ENCODE measurements around the gene CBX2.

Gene CBX2

DNA sequence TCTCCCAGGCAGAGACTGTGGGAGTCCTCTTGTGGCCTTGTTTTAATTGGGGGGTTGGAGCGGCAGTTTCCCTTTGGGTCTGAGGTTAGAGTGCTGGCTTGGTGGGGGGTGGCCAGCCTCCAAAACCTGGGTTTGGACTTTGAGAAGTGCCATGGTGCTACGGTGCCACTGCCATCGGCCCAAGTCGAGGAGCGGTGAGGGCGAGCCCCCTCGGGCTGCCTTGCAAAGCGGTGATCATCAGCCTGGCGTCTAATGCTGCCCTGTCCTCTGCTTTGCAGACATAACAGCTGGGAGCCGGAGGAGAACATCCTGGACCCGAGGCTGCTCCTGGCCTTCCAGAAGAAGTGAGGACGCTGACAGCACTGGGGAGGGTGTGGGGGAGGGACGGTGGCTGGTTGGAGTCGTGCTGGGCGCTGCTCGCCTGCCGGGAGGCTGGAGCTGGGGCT is 1.2 kb downstream of the CBX2 start:
- no peaks in the 10 kb centered on the region for H3K9me3 ChIP-seq (ENCODE audit: control insufficient read depth, low read length)

DNA sequence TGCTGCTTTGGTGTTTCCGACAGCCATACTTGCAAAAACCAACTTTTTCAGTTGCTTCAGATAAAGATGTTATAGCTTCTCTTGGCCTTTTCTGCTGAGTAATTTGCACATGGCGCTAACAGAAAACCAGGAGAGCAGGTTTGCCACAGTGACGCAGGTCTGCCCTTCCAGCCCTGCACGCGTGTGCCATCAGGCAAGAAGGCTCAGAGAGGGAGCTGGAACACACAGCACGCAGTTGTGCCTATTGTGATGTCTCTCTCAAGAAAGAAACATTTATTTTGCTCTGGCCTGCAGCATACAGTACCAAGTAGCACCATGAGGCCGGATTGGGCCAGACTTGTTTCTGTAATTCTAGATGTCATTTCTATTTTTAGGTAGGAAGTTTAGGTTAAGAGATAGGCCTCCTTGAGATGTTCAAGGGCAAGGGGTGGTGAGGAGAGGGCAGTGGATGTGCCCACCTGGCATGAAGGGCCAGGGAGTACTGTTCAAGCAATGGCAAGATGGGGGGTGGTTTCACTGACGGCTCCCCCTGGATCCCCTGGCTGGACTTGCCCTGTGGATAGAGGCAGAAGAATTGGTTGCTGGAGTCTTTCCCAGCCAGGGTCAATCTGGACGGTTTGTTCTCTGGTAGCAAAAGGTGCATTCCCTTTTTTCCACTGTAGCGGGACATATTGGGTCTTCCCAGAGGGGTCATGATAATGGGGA is 1.9 kb downstream of the CBX2 start:
- H3K4me1 ChIP-seq (ENCODE audit: control insufficient read depth, insufficient read depth, low read length), result peaks cover 16% of the 10 kb centered on the region
- H3K4me3 ChIP-seq (ENCODE audit: low read length), result no peak overlapping the region
- no peaks in the 10 kb centered on the region for H3K9me3 ChIP-seq (ENCODE audit: control insufficient read depth, low read length)
- H3K36me3 ChIP-seq (ENCODE audit: control insufficient read depth, insufficient read depth, low read length), result no peaks in the 10 kb centered on the region
- peaks cover 59% of the 10 kb centered on the region for H3K27me3 ChIP-seq (ENCODE audit: control insufficient read depth, insufficient read depth, low read length)
- H3K9ac ChIP-seq (ENCODE audit: low read length), result no peak overlapping the region

More for the DNA sequence above, 1.2 kb downstream of the CBX2 start:
- Histone ChIP-seq H3K4me1 (ENCODE audit: control insufficient read depth, insufficient read depth, low read length) (peaks cover 16% of the 10 kb centered on the region), H3K4me3 (ENCODE audit: low read length) (no peak overlapping the region), H3K27me3 (ENCODE audit: control insufficient read depth, insufficient read depth, low read length) (peaks cover 63% of the 10 kb centered on the region), H3K9ac (ENCODE audit: low read length) (no peak overlapping the region), H3K36me3 (ENCODE audit: control insufficient read depth, insufficient read depth, low read length) (no peaks in the 10 kb centered on the region)

DNA sequence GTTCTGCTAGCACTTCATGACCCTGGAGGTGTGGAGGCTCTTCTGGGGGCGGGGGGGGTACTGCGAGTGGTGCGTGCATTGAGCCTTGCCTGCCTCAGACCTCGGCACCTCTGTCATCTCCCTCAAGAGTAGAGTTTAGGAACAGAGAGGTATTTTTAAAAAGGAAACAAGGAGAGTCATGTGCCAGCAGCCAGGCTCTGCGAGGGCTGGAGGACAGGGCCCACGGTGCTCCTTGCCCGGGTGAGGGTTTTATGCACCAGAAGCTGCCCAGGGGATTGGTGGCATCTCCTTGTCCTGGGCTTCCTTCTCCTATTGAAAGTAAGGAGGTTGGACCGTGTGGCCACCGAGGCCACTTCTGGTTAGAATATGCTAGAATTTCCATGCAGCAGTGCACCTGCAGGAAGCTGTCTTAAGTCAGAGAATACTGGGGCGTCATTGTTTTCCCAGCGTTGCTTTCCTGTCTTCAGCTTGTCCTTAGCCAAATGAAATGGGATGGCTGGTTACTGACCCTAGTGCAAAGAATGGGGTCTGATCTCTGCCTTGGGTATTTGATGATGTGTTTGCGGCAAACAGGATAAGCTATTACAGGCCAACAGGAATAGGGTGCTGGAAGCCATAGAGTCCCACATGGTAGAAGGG is 3.2 kb downstream of the CBX2 start:
- peaks cover 55% of the 10 kb centered on the region for H3K27me3 ChIP-seq (ENCODE audit: control insufficient read depth, insufficient read depth, low read length)
- H3K9me3 ChIP-seq (ENCODE audit: control insufficient read depth, low read length), result no peaks in the 10 kb centered on the region
- no peak overlapping the region for H3K4me3 ChIP-seq (ENCODE audit: low read length)
- no peak overlapping the region for H3K9ac ChIP-seq (ENCODE audit: low read length)
- no peaks in the 10 kb centered on the region for H3K36me3 ChIP-seq (ENCODE audit: control insufficient read depth, insufficient read depth, low read length)
- H3K4me1 ChIP-seq (ENCODE audit: control insufficient read depth, insufficient read depth, low read length), result peaks cover 16% of the 10 kb centered on the region

DNA sequence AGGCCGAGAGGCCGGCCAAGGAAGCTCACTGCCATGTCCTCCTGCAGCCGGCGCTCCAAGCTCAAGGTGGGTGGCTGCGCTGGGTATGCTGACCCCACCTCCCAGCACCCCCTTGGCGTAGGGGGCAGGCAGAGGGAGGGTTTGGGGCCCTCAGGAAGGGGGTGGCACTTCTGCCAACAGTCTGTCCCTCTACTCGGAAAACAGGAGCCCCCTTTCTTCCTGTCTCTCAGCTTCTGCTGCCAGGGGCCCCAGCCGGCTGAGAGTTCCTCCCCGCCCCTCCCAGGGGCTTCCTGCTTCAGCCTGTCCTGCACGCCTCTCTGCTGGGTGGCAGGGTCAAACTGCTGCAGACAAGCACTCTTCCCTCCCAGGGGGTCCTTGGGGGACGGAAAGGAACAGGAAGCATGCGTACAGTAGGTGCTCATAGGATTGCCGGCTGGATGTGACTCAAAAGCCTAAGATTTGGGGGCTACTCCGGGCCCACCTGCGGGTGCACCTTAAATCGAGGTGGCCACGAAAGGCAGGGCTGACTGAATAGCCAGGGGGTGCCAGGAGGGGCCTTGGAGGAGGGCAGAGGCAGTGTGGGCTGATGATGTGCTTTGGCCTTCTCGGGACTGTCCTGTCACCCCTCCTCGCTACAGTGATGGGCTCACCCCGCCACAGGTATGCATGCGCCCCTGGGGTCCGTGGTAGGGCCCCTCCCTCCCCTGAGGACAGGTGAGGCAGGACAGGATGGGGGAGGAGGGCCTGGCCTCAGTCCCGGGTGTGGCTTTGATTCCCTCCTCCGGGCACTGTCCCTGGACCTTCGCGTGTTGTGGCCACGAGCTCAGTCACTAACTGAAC is 4.0 kb downstream of the CBX2 start:
- Histone ChIP-seq H3K4me1 (ENCODE audit: control insufficient read depth, insufficient read depth, low read length) (peaks cover 15% of the 10 kb centered on the region), H3K9me3 (ENCODE audit: control insufficient read depth, low read length) (no peaks in the 10 kb centered on the region), H3K27me3 (ENCODE audit: control insufficient read depth, insufficient read depth, low read length) (peaks cover 55% of the 10 kb centered on the region), H3K9ac (ENCODE audit: low read length) (no peak overlapping the region), H3K36me3 (ENCODE audit: control insufficient read depth, insufficient read depth, low read length) (no peaks in the 10 kb centered on the region), H3K4me3 (ENCODE audit: low read length) (no peak overlapping the region)

DNA sequence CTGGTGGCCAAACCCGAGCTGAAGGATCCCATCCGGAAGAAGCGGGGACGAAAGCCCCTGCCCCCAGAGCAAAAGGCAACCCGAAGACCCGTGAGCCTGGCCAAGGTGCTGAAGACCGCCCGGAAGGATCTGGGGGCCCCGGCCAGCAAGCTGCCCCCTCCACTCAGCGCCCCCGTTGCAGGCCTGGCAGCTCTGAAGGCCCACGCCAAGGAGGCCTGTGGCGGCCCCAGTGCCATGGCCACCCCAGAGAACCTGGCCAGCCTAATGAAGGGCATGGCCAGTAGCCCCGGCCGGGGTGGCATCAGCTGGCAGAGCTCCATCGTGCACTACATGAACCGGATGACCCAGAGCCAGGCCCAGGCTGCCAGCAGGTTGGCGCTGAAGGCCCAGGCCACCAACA is 5.9 kb downstream of the CBX2 start:
- Histone ChIP-seq H3K9me3 (ENCODE audit: control insufficient read depth, low read length) (no peaks in the 10 kb centered on the region), H3K4me3 (ENCODE audit: low read length) (no peak overlapping the region), H3K4me1 (ENCODE audit: control insufficient read depth, insufficient read depth, low read length) (peaks cover 4% of the 10 kb centered on the region), H3K36me3 (ENCODE audit: control insufficient read depth, insufficient read depth, low read length) (no peaks in the 10 kb centered on the region), H3K27me3 (ENCODE audit: control insufficient read depth, insufficient read depth, low read length) (peaks cover 54% of the 10 kb centered on the region), H3K9ac (ENCODE audit: low read length) (no peak overlapping the region)

DNA sequence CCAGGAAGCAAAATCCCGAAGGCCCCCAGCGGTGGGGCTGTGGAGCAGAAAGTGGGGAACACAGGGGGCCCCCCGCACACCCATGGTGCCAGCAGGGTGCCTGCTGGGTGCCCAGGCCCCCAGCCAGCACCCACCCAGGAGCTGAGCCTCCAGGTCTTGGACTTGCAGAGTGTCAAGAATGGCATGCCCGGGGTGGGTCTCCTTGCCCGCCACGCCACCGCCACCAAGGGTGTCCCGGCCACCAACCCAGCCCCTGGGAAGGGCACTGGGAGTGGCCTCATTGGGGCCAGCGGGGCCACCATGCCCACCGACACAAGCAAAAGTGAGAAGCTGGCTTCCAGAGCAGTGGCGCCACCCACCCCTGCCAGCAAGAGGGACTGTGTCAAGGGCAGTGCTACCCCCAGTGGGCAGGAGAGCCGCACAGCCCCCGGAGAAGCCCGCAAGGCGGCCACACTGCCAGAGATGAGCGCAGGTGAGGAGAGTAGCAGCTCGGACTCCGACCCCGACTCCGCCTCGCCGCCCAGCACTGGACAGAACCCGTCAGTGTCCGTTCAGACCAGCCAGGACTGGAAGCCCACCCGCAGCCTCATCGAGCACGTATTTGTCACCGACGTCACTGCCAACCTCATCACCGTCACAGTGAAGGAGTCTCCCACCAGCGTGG is 6.5 kb downstream of the CBX2 start:
- no peaks in the 10 kb centered on the region for H3K4me1 ChIP-seq (ENCODE audit: control insufficient read depth, insufficient read depth, low read length)
- no peaks in the 10 kb centered on the region for H3K9me3 ChIP-seq (ENCODE audit: control insufficient read depth, low read length)
- H3K27me3 ChIP-seq (ENCODE audit: control insufficient read depth, insufficient read depth, low read length), result peaks cover 54% of the 10 kb centered on the region
- H3K4me3 ChIP-seq (ENCODE audit: low read length), result no peak overlapping the region
- no peak overlapping the region for H3K9ac ChIP-seq (ENCODE audit: low read length)
- H3K36me3 ChIP-seq (ENCODE audit: control insufficient read depth, insufficient read depth, low read length), result no peaks in the 10 kb centered on the region

DNA sequence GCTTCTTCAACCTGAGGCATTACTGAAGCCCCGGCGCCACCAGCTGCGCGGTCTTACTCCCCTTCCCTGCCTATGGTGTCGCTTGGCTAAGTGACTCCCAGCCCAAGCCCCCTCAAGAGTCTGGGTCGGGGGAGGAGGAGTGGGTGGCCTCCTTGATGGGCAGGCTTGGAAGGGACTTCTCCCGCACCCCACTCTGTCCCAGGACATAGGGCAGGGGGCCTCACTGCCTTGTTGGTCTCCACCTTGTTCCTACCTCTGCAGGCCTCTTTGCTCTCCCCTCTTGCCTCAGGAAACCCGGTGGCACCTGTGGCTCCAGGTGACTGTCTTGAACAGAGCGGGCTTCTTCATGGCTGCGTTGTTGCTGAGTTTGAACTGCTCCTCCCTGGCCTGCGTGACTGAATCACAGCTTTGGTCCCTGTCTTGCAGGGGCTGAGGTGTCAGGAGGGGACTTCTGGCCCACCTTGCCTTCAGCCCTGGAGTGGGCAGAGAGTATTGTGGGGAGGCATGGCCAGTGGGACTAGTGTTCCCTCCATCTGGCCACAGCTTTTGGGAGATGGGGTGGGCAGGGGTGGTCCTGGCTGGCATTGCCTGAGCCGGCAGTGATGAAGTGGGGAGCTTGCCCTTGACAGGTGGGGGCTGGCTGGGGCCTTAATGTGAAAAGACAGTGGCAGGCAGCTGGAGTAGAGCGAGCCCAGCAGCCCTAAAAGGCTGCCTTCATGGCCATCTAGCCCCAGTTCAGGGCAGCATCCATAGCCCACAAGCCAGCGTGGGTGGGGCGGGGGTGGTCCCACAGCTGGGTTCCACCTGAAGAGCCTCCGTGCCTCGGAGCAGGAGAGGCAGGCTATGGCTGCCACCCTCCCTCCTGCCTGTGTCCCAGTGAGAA is 7.3 kb downstream of the CBX2 start:
- no peak overlapping the region for H3K9ac ChIP-seq (ENCODE audit: low read length)
- H3K4me1 ChIP-seq (ENCODE audit: control insufficient read depth, insufficient read depth, low read length), result peaks cover 4% of the 10 kb centered on the region
- no peaks in the 10 kb centered on the region for H3K36me3 ChIP-seq (ENCODE audit: control insufficient read depth, insufficient read depth, low read length)
- H3K4me3 ChIP-seq (ENCODE audit: low read length), result no peak overlapping the region
- H3K27me3 ChIP-seq (ENCODE audit: control insufficient read depth, insufficient read depth, low read length), result peaks cover 56% of the 10 kb centered on the region
- no peaks in the 10 kb centered on the region for H3K9me3 ChIP-seq (ENCODE audit: control insufficient read depth, low read length)

DNA sequence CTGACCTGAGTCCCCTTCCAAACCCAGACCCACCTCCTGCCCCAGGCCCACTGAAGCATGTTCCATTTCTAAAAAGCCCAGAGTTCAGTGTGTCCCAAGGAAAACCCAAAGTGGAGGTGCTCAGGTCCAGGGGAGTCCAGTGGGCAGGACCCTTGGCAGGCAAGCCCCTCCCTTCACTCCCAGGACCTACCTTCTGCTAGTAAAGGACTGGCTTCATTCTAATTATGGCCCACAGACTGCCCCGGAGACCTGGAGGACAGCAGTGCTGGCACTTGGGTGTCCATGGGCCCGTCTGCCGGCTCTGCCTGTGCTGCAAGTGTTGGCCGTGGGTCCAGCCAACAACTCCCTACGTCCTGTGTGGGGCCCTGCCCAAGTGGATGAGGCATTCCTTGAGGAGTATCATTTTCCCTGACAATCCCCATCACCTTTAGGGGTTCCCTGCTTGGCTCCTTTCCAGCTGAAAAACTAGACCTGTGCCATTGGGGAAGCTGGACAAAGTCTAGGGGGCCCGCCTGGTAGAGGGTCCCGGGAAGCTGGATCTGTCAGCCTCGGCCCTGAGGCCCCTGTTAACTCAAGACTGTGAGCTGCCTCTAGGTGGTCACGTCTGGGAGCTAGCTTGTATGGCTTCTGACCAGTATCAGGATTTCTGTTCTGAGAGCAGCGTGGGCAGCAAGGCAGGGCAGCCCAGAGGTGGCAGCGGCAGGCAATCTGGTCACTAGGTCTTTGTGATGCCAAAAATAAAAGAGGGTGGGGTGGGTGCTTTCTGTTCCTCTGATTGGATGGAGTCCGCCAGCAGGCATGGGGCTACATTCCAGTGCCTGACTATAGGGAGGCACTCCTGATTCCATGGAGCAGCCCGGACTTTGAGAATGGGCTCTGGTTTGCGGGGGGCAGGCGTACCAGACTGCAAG is 8.2 kb downstream of the CBX2 start:
- Histone ChIP-seq H3K27me3 (ENCODE audit: control insufficient read depth, insufficient read depth, low read length) (peaks cover 65% of the 10 kb centered on the region), H3K4me1 (ENCODE audit: control insufficient read depth, insufficient read depth, low read length) (peaks cover 10% of the 10 kb centered on the region)

DNA sequence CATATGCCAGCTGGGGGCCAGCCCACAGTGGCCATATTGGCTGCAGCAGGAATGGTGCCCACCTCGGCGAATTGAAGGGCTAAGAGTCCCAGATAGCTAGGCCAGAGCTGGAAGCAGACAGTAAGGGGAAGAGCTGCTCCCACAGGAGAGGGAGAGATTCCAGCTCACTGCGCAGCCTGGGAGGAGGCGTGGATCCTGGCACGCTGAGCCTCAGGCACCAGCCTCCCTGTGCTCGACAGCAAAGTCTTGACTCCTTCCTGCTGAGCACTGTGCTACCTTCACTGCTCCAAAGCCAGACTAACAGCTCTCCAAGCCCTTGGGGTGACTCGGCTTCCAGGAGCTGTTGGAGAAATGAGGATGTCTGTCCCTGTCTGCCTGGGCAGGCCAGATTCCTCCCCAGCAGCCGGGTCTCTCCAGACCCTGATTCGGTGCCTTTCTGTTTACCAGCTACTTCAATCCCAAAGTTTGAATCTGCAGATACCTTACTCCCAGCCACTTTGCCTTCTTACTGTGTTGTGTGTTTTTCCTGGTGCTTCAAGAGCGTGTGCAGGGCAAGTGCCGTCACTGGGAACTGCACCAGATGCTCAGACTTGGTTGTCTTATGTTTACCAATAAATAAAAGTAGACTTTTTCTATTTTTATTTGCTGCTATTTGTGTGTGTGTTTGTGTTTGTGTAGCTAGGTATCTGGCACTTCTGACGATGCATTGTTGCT is 9.1 kb downstream of the CBX2 start:
- Histone ChIP-seq H3K4me3 (ENCODE audit: low read length) (no peak overlapping the region), H3K9me3 (ENCODE audit: control insufficient read depth, low read length) (no peaks in the 10 kb centered on the region), H3K9ac (ENCODE audit: low read length) (no peak overlapping the region), H3K36me3 (ENCODE audit: control insufficient read depth, insufficient read depth, low read length) (no peaks in the 10 kb centered on the region), H3K27me3 (ENCODE audit: control insufficient read depth, insufficient read depth, low read length) (peaks cover 70% of the 10 kb centered on the region), H3K4me1 (ENCODE audit: control insufficient read depth, insufficient read depth, low read length) (peaks cover 17% of the 10 kb centered on the region)

More for the DNA sequence above, 8.2 kb downstream of the CBX2 start:
- H3K9me3 ChIP-seq (ENCODE audit: control insufficient read depth, low read length), result no peaks in the 10 kb centered on the region
- no peak overlapping the region for H3K9ac ChIP-seq (ENCODE audit: low read length)
- H3K36me3 ChIP-seq (ENCODE audit: control insufficient read depth, insufficient read depth, low read length), result no peaks in the 10 kb centered on the region
- no peak overlapping the region for H3K4me3 ChIP-seq (ENCODE audit: low read length)

DNA sequence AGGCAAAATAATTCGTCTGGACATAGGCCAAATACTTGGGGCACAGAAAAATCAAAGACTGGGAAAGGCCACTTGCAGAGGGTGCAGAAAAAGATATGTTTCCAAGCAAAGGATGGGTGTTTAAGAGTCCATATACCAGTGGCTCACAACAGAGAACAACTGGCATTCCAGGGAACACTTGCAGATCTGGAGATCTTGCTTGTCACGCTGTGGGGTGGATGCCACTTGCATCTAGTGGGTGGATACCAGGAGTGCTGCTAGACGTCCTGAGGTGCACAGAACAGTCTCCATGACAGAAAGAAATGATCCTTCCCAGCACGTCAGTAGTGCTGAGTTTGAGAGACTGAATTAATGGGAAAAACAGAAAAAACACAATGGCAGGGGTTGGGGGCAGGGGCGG is 10.5 kb downstream of the CBX2 start:
- no peak overlapping the region for H3K4me3 ChIP-seq (ENCODE audit: low read length)
- H3K27me3 ChIP-seq (ENCODE audit: control insufficient read depth, insufficient read depth, low read length), result peaks cover 80% of the 10 kb centered on the region
- peaks cover 23% of the 10 kb centered on the region for H3K4me1 ChIP-seq (ENCODE audit: control insufficient read depth, insufficient read depth, low read length)
- H3K9me3 ChIP-seq (ENCODE audit: control insufficient read depth, low read length), result no peaks in the 10 kb centered on the region
- no peak overlapping the region for H3K9ac ChIP-seq (ENCODE audit: low read length)
- H3K36me3 ChIP-seq (ENCODE audit: control insufficient read depth, insufficient read depth, low read length), result no peaks in the 10 kb centered on the region

Data from mucosa of stomach (tissue), 1 donor.